Stimulated activated CD4-positive, alpha-beta T cell treated with anti-CD3 and anti-CD28 coated beads, Interleukin-2, amount 100 ng/mL, for 4 hours (primary cell): ENCODE data around the gene SH2D1B.

Source experiments
- DNase-seq: peaks from one replicate; pipeline ENCODE4 v3.0.0-alpha.2; 2020; ENCODE audit warnings: low read depth

The SH2D1B gene

DNA sequence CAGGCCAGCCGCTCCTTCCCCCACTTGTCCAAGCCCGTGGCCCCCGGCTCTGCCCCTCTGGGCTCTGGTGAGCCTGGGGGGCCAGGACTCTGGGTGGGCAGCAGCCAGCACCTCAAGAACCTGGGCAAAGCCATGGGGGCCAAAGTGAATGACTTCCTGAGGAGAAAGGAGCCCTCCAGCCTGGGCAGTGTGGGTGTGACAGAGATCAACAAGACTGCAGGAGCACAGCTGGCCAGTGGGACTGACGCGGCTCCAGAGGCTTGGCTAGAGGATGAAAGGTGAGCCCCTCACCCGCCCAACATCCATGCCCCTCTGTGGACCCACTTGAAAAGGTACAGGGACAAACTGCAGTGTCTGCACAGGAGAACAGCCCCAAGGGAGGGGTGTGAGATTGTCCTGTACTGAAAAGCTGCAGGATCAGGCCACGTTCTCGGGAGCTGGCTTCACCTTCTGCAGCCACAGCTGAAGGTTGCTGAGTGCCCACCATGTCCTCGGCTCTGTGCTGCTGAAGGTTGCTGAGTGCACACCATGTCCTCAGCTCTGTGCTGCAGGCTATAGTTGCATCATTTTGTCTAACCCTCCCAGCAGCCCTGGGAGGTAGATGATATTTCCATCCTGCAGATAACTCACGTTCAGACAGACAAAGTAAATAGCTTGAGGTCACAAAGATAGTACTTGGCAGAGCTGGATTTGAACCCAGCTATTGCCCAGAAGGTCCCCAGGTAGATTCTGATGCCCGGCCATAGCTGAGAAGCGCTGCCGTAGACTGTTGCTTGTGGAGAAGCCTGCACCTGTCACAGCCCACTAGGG is 29.8 kb downstream of the SH2D1B start:
- DNase-seq = no peak

DNA sequence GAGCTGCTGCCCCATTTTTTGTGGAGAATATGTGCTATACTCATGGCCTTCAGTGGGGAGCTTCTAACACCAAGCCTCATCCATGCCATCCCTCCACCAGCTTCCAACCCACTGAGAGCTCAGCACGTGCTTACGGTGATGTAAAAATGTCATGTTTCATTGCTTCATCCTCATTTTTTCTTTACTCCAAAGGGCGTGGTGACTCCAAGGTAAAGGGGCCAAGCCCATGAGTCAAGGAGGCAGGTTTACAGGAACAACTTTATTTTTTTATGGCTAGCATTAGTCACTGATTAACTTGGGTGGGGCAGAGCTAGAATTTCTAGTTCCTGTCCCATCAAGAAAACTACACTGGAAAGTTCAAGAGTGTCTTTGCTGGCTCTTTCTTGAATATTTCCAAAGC is 30.6 kb downstream of the SH2D1B start, which contains the start of gene C1orf226:
Gene C1orf226, plus strand, starts transcription at position 346 of the 400 bp plus-strand sequence. CDS start 174 bp downstream, outside the sequence.
- no peak for DNase-seq

DNA sequence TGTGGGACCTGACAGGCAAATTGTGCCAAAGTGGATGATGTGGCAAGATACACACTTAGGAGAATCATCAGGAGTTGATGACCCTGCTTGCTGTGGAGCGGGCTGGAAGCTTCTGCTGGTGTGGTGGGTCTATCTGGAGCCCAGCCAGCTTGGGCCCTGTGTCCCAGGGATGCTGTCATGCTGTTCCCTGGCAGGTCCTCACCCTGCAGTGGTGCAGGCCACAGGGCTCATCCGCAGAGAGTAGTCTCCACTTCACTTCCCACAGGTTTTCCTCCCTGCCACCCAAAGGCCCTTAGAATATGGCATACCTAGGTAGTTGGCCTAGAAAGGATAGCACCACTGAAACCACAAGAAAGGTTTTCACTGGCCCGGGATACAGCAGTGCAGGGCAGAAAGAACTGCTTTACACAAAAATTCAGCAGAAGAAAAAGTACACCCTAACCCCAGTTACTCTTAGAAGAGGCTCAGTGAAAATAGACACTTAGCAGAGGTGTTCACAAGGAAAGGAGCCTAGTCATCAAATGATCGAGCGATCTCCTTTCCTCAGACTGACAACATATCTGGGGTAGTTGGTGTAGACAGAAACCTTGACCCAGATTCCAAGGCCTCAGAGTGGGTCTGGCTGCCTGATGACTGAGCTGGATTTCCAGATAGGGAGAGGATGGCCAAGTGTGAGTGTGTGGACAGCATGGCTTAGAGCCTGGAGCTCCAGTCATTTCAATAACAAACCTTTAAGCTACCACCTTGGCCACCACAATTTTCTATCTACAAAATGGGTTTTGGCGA is 31.7 kb downstream of the SH2D1B start:
- DNase-seq = no peak

DNA sequence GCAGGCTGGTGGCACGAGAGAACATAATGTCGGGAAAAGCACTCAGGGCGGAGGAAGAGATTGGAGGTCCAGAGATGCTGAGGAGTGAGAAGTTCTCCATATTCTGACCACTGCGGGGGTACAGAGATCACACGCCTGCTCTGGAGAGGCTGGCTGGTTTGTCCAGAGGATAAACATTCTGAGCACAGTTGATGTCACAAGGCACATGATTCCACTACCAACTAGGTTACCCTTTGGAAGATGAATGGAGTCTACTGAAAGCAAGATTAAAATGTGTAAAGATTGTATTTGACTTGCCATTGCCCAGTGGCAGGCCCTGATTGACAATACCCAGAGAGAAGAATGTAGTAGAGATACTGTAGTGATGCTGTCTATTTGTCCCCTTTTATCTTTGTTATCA is 35.2 kb downstream of the SH2D1B start, which contains the start of gene SPATA46:
Gene SPATA46, minus strand, starts transcription at position 164 of the 400 bp plus-strand sequence. Its CDS starts 64 bp downstream, at position 100.
- no peak for DNase-seq

DNA sequence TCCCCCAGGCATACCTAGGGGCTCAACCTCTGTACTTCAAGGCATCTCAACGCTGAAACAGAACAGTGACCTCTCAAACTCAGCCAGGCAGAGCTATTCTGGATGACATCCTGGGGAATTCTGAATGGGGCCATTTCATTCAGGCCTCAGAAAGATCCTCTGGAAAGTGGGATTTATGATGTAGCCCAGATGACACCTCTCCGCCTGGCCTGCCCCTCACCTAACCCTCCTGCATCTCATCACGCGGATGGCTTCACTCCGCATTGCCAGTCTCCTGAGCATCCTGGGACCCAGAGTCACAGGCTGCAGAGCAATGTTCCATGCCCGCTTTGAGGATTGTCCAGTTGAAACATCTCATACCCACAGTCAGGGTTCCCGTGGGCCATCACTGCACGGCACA is 36.5 kb downstream of the SH2D1B start:
- DNase-seq = no peak

DNA sequence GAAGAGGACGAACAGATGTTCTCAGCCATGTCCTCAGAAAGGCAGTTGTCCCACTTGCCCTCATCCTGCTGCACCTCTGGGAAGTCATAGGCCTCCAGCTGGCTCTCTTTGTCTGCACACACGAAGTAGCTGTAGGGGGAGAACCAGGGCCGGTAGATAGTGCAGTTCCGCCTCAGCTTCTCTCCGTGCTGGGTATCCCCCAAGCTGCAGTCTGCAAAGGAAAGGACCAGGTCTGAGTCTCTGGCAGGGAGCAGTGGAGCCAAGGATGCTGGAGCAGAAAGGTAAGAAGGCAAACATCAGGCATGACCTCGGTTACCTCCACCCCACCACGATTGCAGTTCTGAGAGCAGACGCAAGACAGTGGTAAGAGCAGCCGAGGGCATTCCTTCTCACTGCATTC is 37.5 kb downstream of the SH2D1B start:
- no peak for DNase-seq

DNA sequence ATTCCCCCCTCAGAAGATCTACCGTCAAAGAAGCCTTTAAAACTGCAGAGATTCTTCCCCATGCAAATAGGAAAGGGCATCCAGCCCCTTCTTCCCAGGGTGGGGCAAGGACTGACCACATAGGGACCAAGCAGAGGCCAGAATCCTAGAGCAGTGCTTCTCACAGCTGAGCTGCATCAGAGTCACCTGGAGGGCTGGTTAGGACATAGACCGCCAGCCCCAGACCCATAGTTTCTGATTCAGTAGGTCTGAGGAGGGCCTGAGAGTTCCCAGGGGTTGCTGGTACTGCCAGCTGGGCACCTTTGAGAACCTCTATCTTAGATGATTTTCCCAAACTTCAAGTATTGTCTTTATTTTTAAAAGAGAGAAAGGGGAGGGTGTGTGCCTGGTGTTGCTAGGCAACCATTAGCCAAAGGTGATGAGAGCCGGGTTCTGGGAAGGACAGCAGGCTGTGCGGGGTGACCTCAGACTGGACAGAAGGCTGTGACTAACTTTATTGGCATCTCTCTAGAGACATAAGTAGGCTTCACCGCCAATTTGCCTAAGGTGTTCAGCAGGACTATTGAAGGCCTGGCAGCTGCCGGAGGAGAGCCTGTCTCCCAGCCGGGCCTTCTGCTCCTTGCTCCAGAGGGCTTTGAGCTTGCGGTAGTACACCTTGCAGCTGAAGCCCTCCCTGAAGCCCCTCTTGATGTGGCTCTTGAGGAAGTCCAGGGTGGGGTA is 38.2 kb downstream of the SH2D1B start:
- DNase-seq = no peak

DNA sequence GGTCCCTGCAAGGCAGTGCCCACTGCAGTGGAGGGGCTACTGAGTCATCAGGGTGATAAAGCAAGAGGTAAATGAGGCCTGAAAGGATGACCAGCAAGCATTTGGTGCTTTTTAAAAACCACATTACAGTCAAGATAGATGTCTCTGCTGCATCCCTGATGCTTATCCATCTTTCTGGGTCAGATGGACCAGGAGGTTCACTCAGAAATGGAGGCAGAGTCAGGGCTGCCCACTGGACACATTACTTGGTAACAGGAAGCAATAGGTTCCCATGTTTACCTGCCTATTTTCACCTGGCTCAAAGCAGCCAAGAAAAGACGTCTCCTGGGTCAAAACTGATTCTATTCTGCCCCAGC is 38.9 kb downstream of the SH2D1B start:
- DNase-seq = no peak

DNA sequence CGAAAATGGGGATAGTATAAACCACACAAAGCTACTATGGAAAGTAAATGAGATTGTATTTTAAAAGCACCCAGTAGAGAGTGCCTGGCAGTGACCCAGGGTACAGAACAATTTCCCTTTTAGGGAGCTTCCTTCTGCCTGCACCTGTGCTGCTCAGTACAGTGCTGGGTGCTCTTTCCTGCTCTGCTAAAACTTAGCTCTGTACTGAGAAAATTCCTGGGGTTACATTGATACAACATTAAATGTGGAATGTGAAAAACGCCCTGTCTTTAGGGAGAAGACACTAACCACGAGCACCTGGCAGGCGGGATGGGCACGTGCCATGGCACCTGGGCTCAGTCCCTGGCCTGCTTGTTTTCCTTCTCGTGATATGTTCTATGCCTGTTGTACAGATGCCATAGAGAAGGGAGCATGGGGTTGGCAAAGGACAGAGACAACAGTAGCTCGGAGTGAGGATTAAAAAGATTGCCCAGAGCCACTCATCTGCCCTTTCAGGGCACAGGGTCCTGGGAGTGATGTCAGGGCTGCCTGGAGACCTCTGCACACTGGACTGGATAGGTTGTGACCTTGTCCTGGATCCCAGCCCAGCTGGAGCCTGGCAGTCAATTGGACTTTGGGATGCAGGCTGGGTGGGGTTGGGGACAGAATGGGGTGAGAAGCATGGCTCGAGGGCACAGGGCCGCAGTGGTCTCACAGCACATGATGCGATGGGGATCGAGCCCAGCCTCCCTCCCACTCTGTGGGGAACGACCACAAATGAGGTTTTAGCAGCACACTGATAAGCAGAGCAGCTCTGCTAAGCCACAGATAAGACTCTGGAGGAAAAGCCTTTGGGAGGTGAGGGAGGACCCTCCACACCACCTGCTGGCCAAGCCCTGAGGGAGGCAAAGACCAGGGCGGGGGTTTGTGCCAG is 39.5 kb downstream of the SH2D1B start:
- DNase-seq = no peak

DNA sequence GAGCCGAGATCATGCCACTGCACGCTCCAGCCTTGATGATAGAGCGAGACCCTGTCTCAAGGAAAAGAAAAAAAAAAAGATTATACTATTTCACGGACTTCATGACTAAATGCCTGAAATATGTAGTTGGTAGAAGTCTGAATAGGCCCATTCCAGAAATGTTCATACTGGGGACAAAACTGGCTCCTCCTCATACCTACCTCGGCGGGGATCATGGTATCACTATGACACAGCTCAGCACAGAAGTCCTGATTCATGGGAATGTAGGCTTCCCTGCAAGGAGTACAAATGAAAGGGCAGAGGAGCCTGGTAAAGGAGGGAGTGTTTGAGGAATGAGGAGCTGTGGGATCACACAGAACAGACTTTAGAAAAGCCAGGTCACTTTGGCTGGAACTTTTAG is 40.3 kb downstream of the SH2D1B start:
- DNase-seq = no peak

DNA sequence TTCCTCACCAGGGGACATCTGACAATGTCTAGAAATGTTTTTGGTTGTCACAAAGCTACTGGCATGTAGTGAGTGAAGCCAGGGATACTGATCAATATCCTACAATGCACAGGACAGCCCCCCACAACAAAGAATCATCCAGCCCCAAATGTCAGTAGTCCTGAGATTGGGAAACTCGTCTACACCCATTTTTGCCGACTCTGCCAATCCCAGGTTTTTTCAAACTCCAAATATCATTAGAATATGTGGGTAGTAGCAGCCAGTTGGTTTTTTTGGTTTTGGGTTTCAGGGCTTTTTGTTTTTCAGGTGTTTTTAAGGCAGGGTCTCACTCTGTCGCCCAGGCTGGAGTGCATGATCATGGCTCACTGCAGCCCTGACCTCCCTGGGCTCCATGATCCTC is 41.2 kb downstream of the SH2D1B start:
- DNase-seq = no peak

DNA sequence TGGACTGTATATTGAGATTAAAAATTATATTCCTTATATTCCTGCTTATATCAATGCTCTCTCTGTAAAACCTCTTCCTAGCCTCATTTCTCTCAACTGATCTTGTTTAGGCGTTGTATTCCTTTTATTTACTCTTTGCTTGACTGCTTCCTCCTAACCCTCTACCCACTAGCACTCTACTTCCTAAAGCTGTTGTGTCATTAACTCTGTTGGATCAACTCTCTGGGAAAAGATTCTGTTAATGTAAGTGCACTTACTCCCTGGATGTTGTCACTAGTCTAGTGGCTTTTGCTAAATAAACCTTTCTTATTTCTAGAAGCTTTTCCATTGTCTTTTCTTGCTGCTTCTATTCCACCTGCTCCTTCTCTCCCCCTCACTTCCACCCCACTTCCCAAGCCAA is 41.8 kb downstream of the SH2D1B start:
- DNase-seq = no peak

DNA sequence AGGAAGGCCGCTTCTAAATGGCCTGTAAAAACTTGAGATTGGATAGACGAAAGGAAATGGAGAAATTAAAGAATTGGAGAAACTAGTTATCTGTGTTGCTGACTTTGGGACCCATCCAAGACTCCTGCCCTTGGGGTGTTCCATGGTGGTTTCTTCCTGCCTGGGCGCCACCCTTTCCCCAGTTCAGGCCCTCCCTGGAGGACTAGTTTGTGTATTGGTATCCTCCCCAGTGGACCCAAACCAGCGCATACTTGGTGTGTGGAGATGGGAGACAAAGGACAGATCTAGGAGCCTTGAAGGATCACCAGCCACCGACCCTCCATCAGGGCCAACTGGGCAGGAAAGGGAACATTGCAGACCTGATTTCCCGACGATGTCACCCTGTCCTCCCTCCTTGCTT is 42.4 kb downstream of the SH2D1B start:
- DNase-seq = no peak

DNA sequence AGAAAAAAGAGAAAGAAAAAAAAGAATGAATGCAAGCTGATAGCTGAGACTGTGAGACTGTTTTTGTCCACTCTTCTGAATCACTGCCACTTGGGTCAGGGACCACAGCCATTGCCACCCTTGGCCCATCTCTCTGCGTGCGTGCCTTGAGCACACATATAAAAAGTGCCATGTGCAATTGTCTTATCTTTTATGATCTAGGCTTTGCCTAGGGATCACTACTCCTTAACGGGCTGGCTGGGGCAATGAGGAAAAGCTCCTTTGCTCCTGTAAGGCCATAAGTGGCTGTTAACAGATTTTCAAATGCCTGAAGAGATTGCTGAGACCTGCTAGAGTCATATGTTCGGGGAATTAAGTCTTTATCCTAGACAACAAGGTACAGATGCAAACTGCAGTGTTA is 43.5 kb downstream of the SH2D1B start:
- DNase-seq = no peak

DNA sequence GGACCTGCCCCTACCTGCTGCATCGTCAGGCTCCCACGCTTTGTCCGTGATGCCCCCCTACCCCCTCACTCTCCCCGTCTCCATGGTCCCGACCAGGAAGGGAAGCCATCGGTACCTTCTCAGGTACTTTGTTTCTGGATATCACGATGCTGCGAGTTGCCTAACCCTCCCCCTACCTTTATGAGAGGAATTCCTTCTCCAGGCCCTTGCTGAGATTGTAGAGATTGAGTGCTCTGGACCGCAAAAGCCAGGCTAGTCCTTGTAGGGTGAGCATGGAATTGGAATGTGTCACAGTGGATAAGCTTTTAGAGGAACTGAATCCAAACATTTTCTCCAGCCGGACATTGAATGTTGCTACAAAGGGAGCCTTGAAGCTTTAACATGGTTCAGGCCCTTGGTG is 44.2 kb downstream of the SH2D1B start:
- DNase-seq = no peak

DNA sequence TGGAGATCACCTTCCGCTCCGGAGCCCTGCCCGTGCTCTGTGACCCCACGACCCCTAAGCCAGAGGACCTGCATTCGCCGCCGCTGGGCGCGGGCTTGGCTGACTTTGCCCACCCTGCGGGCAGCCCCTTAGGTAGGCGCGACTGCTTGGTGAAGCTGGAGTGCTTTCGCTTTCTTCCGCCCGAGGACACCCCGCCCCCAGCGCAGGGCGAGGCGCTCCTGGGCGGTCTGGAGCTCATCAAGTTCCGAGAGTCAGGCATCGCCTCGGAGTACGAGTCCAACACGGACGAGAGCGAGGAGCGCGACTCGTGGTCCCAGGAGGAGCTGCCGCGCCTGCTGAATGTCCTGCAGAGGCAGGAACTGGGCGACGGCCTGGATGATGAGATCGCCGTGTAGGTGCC is 44.9 kb downstream of the SH2D1B start:
- no peak for DNase-seq

DNA sequence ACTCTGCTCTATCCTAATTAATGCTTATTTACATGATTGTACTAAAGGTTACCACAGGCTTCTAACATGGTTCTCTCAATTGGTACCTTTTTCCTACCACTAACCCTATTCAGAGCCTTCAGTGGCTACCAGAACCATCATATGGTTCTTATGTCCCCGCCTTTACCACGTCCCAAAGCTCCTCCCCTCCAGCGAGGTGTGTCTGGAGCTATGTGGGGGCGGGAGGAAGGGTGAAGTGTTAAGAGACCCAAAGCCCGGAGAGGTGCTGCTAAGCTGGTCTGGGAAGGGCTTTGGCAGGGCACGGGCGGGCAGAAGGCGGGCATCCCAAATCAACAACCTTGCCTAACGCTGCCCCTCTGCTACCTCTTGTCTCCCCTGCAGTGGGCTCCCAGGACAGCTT is 45.3 kb downstream of the SH2D1B start:
- no peak for DNase-seq

DNA sequence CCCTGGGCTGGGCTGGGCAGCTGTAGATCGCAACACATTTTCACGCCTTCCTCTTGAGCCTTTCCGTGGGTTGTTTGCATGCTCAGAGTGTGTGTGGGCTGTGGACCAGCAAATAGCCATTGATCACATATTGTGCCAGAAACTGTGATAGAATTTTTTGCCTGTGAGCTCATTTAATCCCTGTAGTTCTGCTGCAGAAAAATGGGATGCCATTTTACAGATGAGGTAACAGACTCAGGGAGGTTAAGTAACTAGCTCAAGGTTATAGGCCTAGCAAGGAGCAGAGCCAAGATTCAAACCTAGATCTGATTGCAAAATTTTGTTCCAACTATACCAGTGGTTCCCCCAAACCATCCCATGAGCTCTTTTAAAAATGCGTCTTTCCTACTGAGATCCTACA is 45.8 kb downstream of the SH2D1B start:
- DNase-seq = no peak

DNA sequence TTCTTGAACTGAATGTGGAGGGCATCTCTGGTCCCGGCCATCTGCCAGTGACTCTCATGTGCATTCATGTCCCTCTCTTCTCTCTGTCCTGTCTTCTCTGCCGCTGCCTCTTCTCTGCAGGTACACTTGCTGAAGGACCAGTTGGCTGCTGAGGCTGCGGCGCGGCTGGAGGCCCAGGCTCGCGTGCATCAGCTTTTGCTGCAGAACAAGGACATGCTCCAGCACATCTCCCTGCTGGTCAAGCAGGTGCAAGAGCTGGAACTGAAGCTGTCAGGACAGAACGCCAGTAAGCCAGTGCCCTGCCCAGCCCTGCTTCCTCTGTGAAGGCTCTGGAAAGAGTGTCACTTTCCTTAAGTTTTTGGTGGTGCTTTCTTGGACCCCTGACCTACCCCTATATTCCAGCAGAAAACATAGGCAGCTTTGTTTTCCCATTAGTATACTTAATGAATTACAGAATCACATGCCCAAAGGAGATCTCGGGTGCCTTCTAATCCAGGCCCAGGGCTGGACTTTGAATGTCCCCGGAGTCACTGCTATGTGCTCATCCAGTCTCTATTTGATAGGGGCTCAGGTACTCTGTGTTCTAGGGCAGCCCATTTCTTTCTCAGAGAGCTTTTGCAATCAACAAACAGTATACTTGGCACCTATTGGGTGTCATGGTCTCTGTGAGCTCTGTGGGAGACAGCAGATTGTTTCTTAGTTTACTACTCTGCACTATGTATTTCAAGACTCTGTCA is 46.5 kb downstream of the SH2D1B start:
- DNase-seq = no peak

DNA sequence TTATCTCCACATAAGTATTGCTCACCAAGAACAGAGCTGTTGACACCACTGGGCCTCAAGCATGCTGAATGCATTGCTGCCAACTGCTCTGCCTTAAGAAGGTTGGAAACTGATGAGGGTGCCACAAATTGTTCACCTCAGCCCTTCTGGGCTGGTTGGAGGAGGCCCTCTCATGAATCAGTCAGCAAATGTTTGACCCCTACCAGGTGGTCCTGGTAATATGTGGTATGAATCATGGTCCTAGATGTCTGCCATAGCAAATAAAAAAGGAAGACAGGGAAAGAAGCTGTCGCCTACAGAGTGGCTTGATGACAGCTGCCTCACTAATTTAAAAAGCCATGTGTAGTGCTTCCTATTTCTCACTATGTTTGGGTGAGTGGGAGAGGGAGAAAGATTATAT is 47.4 kb downstream of the SH2D1B start:
- DNase-seq = no peak

DNA sequence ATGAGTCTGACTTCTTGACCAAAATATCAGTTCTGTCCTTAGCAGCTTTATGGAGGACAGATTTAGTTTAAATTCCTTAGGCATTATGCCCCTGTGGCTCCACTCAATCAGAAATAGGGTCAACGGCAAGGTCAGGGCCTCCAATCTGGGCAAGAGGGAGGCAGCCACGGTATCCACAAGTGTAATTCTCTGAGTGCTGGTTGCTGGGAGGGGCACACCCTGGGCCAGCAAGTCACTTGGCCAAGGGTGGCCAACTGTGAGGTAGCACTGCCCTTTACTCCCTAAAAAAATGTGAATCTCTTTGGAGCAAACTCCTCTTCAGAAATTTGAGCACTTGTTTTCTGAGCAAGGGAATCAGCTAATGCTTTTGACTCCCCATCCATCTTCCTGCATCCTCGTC is 48.1 kb downstream of the SH2D1B start:
- no peak for DNase-seq
